T-helper 1 cell (primary cell): ENCODE measurements around the gene USP49.
"Not testable (repeated sequence)": the region's sequence is repeated elsewhere in the genome, so short reads cannot be mapped to it uniquely, and the experiment has no call there.

Experiments used
- DNase-seq, 5 donors: peaks; one replicate each; pipeline ENCODE4 v3.0.0-alpha.2; 2012 to 2020
- total RNA-seq, 4 donors: gene quantifications; one replicate each; lab custom pipeline; 2026; lab: John Stamatoyannopoulos, UW

The USP49 gene
- 0.80 to 1.9 (median 0.87) reads per million in 4 donors for total RNA-seq

DNA sequence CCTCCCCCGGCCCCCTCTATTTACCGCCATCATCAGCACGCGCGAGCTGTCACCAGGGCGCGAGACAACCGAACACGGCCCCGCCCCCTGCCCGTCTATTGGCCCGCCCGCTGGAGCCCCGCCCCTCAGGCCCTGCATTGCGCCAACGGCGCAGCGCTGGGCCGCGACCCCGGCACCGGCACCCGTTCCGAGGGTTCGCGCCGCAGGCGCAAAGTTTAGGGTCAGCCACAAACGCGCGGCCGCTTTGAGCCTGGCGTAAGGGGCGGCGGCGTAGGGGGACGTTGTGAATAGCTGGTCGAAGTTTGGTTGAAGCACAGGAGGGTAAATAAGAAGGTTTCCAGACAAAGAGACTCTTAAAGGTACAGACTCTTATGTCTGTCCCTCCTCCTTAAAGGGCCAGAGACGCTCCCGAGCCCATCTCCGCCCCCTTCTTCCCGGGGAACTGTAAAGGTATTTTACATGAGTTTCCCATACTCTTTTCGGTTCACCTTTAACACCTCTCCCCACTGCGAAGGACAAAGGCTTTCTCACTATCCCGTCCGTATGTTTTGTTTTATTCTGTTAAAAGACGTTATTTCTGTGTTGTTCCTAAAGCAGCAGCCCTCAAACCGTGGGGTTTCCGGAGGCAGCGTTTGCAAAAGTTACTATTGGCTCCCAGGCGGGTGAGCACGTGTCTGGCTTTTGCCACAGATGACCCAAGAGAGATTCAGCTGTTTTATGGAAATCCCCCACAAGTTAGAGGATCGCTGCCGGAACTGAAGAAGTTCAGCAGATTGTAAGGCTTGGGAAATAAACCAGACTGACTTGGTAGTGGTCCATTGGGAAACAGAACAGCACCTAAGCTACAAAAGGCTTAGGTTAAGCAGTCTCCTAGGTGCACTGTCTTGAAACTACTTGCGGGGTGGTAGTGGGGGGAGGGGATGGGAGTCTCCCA lies at the start of gene USP49:
TSS of gene USP49 (minus strand) at position 76 of the 934 bp plus-strand sequence. CDS start 88,392 bp downstream, outside the sequence.
- DNase-seq = peak; percentile 83 to 90 (median 89)

DNA sequence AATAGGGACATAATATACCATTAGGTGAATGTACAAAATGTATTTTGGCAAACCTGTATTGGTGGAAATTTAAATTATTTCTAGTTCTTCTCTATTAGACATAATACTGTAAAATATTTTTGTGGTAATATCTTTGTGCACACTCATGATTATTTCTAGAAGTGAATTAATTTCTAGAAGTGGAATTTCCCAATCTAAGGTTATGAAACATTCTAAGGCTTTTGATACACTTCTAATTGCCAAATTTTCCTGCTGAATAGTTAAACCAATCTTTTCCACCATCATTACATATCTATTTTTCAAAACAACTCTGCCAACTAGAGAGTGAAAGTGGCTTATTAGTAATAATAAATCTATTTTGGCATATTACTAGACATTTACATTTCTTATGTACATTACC lies 48.3 kb upstream of the USP49 start:
- DNase-seq = no peak

DNA sequence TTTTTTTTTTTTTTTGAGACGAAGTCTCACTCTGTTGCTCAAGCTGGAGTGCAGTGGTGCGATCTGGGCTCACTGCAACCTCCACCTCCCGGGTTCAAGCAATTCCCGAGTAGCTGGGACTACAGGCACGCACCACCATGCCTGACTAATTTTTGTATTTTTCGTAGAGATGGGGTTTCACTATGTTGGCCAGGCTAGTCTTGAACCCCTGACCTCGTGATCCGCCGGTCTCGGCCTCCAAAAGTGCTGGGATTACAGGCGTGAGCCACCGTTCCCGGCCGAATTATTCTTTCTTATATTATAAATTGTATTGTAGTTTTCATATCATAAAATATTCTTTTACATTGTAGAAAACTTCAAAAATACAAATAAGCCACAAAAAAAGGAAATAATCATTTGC lies 47.7 kb upstream of the USP49 start:
- DNase-seq = not testable (repeated sequence)

DNA sequence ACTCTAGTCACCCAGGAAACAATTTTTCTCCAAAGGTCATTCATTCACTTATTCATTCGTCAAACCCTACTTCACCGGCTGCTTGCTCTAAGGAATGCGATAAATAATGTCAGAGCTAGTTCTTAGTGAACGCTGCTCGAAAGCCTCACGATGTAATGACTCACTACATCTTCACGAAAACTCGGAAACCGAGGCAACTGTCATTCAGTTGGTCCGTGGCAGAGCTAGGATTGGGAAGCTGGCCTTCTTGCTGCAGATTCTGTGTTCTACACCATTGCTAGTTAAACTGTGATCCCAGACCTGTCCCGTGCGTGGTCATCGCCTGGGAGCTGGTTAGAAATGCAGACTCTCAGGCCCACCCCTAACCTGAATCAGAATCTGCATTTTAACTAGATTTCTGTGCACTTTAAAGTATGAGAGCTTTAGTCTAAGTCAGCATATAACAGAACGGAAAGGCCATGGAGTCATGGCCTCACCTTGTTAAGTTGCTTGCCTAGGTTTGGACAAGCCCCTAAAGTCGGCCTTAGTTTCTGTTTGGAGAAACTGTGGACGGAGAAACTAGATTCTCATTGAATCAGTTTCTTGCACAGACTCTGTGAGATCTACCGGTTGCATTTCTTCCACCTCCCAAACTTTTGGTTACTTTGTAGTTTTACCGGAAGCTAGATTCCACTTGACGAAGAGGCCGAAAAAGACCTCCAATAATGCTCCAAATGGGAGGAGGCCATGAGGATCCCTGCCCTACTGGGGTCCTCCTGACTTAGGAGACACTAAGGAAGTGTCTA lies 47.1 kb upstream of the USP49 start:
- DNase-seq = peak in 2 of 5 donors; percentile 15 to 23

DNA sequence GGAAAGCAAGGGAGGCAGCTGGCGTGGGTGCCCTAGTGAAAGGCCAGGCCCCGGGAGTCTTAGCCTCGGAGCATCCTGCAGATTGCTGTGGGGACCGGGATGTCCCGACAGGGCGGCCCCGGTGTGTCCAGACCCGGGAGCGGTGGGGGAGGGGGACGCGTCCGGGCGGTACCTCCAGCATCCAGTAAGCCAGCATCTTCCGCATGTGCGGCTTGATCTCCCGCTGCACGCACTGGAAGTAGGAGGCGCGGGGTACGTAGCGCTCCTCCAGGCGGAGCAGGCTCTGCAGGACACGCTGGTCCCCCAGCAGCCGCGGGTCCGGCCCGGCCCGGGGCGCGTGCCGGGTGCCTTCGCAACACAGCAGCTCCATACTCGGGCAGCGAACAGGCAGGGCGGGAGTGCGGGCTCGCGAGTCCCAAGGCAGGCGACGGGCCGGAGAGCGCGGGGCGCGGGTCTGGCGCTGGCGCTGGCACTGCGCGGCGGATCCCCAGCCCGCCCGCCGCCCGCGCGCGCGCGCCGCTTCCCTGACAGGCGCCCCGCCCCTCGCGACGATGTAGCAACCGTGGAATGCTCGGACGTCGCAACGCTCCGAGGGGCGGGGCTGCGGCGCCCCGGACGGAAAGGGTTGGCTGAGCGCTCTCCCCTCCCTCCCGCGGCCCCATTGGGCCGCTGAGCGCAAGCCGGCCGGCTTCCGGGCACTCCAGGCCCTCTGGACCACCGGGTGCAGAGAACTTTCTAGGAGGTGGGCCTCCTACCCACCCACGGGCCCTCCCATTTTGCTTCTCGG lies 46.3 kb upstream of the USP49 start, which contains the start of gene CCND3:
TSS of gene CCND3 (minus strand) at position 529 of the 787 bp plus-strand sequence. CDS start at position 370, 159 bp downstream.
- peak; percentile 71 to 94 (median 76) for DNase-seq

DNA sequence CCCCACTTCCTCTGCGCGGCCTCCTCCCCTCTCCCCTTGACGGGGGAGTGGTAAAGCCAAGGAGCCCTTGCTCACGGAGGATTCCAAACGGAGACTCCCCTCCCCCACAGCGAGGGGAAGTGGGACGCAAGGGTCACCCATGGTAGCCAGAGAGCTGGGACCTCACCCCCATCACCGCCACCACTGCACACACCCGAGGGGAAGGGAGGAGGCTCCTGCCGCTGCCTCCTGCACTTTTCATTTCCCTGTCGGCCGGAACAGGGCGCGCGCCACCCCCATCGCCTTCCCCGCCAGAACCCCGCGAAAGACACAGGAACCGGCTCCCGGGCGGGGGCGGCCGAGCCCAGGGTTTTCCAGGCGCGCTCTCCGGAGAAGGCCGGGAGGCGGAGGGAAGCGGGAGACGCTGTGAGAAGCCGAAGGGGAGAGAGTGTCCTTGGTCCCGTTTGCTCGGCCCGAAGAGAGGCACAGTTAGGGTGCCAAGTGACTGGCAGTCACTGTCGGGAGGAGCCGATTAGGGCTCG lies 45.6 kb upstream of the USP49 start:
- DNase-seq = peak in 4 of 5 donors; percentile 20 to 42 (median 33)

DNA sequence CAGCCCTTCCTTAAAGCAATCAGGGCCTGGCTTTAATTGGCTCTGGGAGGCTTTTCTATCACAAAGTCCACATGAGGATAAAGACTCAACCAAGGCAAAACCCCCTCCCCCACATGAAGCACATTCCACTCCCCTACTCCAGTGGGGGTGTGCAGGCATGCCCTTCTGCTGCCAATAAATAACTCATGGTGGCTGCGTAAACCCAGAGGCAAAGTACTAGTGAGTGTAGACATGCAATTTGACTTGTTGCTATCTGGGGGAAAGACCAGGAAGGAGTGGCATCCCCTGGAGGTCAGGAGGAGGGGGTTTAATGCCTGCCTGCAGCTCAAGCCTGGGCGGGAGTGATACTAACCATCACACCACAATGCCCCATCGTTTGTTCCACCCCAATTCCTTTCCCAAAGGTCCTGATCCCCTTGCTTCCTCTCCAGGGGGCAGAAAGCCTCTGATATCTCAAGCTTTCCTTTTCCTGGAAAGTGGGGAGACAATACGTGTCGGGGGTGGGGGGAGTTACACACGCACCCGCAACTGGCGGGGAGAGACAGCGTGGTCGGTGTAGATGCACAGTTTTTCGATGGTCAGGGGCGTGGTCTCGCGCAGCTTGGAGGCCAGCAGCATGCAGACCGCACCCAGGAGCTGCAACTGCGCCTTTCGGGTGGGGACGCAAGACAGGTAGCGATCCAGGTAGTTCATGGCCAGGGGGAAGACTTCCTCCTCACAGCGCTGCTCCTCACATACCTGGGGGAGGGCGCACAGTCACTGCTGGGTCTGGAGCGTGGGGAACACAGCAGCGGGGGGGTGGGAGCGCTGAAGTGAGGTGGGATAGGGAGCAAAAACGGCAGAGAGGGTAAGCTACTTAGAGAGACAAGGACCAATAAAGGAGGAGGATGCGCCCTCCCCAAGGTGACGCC lies 44.9 kb upstream of the USP49 start:
- peak in 2 of 5 donors; percentile 11 to 73 for DNase-seq

DNA sequence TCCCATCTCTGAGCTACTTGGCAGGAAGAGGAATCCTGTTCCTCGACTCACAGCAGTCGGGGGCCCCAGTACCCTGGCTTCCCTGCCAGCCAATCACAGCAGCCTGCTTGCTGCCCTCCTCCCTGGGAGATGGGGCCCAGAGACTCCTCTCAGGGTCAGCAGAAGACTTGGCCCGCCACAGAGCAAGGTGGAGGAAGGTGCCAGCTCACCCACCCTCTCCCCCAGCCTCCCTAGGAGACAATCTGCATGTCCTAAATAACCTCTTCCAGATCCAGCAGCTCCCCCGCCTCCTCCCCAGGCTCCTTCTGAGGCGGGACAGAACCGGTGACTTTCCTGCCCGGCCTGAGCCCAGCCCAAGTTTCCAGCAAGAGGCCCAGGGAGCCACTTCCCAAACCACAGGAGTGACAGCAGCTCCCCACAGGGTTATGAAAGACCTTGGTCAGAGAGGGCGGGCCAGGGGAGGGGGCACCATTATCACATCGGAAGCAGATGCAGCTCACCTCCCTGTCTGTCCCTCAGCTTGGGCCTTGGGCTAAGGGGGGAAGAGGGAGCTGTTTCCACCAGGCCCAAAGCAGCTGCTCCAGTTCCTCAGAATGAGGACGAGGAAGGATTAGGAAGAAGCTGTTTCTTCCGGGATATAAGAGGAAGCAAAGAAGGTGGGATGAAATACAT lies 44.1 kb upstream of the USP49 start:
- peak in 1 of 5 donors; percentile 51 for DNase-seq

DNA sequence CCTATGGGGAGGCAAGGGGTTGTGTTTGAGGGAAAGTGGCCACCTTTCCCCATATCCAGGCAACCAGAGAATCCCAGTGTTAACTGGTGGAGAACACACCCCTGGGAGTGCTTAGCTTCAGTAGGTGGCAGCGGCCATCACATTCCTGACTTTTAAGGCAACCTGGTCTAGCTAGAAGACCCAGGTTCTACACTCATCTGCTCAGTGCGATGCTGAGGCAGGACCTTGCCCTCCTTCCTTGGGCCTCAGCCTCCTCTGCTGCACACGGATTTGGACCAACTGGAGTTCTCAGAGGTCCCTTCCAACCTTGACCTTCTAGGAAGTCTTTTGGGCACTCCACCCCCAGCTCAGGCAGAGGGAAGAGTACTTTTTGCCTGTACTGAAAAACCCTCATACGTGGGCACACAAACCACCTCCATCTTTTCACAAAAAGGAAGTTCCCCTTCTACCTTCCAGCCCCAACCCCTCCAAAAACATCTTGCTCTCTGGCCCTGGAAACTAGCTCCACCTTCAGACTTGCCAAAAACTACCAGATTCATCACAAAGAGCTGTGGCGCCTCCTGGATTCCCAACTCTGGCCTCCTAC lies 43.5 kb upstream of the USP49 start:
- no peak for DNase-seq

DNA sequence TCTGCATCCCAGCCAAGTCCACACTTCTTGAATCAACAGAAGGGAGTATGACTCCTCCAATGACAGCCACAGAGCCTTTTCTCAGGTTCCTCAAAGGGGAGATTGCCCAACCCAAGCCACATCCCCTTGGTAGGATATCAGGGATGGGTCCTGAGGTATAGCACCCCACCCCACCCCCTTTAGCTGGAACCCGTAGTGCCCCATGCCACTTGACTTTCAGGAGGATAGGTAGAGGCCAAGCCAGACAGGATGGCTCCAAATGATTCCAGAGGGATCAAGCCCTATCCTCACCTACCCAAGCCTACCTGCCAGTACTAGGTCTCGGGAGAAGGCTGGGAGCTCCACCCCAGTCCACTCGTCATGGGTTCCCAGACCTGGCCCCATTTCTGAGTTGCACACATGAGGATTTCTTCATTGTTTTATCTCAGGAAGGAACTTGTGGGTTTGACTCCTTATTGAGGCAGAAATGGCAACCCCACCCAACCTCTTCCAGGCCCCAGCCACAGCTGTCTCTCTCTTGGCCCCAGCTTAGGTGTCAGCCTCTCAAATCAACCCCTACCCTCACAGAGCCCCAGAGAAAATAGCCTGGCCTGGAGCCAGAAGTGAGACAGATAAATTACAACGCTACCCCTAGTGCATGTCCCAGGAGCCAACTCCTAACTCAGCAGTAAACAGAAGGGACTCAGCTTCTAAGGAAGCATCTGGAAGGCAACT lies 42.8 kb upstream of the USP49 start:
- peak in 4 of 5 donors; percentile 36 to 71 (median 44) for DNase-seq

DNA sequence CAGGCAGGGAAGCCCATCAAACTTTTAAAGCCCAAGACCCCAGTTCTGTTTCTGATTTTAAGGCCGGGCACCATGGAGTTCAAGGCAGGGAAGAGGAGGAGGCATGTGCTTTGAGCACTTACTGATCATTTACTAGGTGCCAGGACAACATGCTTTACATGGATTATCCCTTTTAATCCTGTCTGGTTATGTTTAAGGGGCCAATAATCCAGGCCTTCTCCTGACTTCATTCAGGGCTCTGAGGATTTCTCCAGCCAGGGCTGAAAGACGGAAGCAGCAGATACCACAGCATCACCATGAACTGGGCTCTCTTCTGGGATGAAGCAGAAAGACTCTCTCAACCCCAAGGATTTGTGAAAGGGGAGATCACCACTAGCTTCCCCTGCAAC lies 42.3 kb upstream of the USP49 start:
- no peak for DNase-seq

DNA sequence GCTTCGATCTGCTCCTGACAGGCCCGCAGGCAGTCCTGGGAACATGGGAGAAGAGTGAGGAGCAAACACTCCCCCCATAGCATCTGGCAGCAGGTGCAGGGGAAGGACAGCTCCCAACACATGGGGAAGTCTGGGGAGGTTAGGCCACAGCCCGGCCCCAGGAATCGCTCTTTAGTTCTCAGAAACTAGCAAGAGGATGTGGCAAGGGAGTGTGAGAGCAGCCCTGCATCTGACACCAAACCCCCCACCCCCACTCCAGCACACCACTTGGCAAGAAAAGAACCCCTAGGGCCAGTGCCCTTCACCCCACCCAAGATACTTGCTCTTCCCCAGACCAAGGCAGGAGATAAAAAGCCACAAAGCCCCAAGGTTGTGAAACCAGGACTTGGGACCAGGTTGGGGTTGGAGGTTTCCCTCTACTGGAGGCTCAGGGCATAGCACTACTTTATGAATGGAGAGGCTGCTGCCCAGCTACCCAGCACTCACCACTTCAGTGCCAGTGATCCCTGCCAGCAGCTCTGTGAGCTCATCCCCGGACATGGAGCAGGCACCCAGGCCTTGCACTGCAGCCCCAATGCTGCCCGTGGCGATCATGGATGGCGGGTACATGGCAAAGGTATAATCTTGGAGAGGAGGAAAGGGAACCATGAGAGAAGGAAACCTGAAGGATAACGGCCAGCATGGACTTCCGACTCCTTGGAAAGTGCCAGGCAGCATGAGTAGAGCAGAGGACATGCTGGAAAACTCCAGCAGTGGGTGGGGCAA lies 41.1 kb upstream of the USP49 start:
- DNase-seq = peak; percentile 42 to 99 (median 59)

DNA sequence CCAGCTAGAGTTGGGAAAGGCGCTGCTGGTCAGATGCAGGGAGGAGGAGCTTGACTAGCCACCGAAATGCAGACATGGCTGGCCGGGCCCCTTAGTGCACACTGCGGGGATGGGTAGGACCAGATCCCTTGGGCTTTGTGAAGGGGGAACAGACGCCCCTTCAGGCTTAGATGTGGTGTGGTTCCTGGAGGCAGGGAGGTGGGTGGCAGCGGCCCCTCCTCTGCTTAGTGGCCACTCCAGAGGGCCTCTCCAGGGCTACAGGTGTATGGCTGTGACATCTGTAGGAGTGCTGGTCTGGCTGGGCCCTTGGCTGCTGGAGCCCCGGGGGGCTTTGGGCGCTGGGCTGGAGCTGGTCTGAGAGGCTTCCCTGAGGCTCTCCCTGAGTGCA lies 40.5 kb upstream of the USP49 start:
- DNase-seq = no peak

DNA sequence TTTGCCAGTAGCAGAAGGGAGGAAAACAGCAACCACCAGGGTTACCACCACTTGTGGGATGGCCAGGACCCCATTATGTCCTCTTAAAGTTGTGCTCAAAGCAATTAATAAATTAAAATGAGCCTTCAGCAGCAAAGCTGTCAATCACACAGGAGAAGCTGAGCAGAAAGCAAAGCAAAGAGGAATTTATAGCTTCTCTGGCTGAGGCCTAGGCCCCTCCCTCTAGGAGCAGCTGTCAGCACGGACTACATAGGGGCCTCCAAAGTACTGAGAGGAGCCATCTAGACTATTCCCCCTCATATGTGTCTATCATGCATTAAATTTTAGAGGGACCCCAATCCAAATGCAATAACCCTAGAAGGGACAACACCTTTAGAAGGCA lies 40.0 kb upstream of the USP49 start:
- no peak for DNase-seq

DNA sequence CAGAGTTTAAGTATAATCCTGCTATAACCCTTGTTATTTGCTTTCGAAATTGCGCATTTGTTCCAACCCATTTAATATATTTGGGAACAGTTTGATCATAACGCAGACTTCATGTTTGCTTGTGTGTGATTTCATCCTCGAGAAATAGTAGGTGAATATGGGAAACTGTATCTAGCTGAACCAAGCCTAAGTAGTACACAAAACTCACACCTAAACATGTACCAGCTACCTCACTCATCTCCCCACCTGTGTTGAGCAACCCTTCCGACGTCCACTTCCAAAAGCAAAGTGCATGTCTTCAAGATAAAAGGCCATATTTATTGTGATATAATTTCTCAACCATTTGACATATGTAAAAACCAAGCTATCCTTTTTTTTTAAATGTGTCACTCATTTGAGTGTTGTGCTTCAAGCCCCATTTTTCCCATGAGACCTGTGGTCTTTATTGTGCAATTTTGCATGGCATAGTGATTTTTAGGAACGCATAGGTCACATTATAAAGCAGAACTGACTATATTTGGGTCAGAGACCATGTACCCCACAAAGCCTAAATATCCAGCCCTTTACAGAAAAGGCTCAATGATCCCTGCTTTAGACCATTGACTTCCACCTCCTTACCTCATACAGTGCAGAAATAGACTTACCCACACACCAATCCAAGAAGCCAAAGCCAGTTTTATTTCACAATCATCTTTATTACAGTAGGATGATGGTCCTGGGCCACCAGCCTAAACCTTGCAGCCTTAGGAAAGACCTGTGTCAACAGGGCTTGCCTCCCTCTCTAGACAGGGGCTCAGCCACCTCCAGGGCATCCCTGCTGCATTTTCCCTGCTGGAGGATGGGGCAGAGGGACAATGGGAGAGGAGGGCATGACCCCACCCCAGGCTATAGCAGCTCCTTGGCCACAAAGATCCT lies 39.4 kb upstream of the USP49 start:
- DNase-seq = no peak

DNA sequence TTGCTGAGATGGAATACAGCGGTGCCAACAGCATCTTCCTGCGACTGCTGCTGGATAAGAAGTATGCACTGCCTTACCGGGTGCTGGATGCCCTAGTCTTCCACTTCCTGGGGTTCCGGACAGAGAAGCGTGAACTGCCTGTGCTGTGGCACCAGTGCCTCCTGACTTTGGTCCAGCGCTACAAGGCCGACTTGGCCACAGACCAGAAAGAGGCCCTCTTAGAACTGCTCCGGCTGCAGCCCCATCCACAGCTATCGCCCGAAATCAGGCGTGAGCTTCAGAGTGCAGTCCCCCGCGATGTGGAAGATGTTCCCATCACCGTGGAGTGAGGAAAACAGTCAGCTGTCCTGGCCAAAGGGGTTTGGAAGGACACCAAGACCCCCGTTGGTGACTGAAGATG lies 37.2 kb upstream of the USP49 start:
- no peak for DNase-seq

DNA sequence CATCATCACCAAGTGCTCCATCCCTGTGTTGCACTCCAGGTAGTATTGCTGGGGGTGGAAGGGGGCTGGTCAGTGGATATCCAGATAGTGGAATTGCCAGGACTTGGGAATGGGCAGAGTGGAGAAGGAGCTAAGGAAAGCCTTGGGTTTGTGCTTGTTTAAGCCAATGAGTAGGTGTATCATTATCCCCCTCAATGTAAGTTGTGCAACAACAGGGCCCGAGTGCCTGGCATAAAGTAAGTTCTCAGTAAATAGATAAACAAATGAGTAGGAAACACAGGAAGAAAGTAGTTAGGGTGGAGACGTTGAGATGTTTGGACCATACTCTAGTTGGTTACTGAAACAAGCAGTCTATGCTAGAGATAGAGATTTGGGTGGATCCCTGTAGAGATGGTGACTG lies 36.6 kb upstream of the USP49 start:
- no peak for DNase-seq

DNA sequence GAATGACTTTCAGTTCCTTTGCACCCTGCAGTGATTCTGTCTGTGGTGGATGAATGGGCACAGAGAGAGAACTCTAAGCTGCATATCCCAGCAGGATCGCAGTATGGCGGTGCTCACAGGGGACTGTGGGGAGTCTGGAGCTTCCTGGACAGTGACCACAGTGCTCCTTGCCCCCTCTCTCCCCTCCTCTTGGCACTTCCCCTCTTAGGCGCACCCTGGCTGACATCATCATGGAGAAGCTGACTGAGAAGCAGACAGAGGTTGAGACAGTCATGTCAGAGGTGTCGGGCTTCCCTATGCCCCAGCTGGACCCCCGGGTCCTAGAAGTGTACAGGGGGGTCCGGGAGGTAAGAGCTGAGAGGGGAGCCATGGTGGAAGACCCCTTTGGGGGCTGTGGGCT lies 34.7 kb upstream of the USP49 start:
- DNase-seq = no peak
